Medulla oblongata (tissue), 1 donor: ENCODE results near the gene IGF2.

ENCODE experiments used
- DNase-seq: peaks from one replicate; pipeline ENCODE4 v3.0.0-alpha.2; 2015; ENCODE audit errors: extremely low spot score

The IGF2 gene

GRCh38 chr11:2103668-2104523 lies 35.3 kb downstream of the IGF2 start:
- no peak for DNase-seq

GRCh38 chr11:2102883-2103213 lies 36.3 kb downstream of the IGF2 start:
- DNase-seq = no peak

- DNase-seq = no peak
Observed at GRCh38 chr11:2102132-2102882, 36.9 kb downstream of the IGF2 start.

GRCh38 chr11:2101171-2101675 lies 38.0 kb downstream of the IGF2 start:
- DNase-seq = no peak

- no peak for DNase-seq
Observed at GRCh38 chr11:2100361-2101170, 38.6 kb downstream of the IGF2 start.

- DNase-seq = no peak
Observed at GRCh38 chr11:2099516-2100349, 39.5 kb downstream of the IGF2 start.

GRCh38 chr11:2098691-2099515 lies 40.3 kb downstream of the IGF2 start:
- DNase-seq = no peak

GRCh38 chr11:2097998-2098690 lies 41.0 kb downstream of the IGF2 start:
- DNase-seq = no peak

- no peak for DNase-seq
Observed at GRCh38 chr11:2097356-2097997, 41.7 kb downstream of the IGF2 start.

GRCh38 chr11:2096919-2097301 lies 42.3 kb downstream of the IGF2 start:
- no peak for DNase-seq

- no peak for DNase-seq
Observed at GRCh38 chr11:2096011-2096918, 42.9 kb downstream of the IGF2 start.

GRCh38 chr11:2095542-2095941 lies 43.6 kb downstream of the IGF2 start:
- DNase-seq = no peak

GRCh38 chr11:2095198-2095520 lies 44.0 kb downstream of the IGF2 start:
- no peak for DNase-seq

GRCh38 chr11:2094354-2095197 lies 44.6 kb downstream of the IGF2 start:
- no peak for DNase-seq

- DNase-seq = no peak
Observed at GRCh38 chr11:2093575-2094353, 45.4 kb downstream of the IGF2 start.

- peak; percentile 18 for DNase-seq
Observed at GRCh38 chr11:2092956-2093412, 46.2 kb downstream of the IGF2 start.
